DMS 273 (cell line): ENCODE data around the gene TNNT2.
A peak's percentile ranks its signal among the peaks of the same experiment; 100 is the strongest.

ENCODE experiments used
- DNase-seq: peaks from one replicate; lab custom pipeline; 2025; ENCODE audit not compliant: unreplicated experiment; lab: John Stamatoyannopoulos, UW

TNNT2 gene

DNA sequence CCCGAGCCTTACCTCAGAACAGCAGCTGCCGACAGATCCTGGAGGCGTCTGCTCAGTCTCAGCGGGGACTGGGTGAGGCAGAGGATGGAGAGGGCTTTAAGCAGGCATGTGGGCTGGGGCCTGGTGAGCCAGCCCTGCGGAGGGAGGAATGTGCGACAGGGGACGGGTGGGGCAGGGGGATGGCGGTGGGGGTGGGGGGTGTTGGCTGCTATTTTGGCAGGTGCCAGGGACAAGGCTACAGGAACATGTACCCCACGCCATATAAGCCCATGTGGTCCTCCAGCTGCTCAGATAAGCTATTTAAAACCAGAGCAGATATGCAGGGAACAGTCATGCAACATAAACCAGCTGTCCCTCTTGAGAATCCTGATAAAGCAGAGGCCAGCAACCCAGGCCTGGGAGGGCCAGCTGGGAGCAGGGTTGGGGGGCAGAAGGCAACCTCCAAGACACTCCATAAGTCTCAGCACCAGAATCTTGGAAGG lies at the start of gene TNNT2:
TSS of gene TNNT2 (minus strand) at position 70 of the 482 bp plus-strand sequence. CDS start 4,426 bp downstream, outside the sequence.
- DNase-seq: peak; percentile 93

DNA sequence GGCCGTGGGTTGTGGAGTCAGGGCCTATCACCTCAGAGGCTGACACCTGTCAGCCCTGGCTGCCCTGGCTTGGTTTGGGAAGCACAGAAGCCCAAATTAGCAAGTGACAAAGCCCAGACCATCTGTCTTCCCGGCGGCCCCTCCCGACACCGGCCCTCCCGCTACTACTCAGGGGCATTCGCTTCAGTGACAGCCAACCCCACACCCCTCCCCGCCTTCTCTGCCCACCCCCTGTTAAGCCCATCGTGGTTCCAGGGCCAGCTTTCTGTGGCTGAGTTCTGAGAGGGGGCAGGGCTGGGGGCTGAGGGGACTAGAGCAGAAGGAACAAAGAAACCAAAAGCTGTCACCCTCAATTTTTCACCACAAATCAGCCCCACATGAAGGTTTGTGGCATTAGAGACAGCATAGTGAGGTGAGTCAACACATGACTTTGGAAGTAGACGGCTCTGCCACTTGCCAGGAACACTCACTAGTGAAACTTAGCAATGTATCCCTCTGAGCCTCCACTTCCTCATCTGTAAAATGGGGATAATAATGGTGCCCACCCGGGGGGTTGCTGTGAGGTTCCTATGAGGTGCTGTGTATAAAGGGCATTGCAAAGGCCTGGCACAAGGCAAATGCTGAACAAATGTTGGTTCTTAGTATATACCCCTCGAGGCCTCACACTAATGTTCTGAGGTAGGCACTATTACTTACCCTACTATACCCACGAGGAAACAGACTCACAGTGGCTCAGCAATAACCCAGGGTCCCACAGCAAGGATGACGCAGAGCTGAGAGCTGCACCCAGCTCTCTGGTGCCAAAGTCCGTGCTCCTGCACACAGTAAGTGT lies 49.2 kb upstream of the TNNT2 start:
- DNase-seq: peak; percentile 83

DNA sequence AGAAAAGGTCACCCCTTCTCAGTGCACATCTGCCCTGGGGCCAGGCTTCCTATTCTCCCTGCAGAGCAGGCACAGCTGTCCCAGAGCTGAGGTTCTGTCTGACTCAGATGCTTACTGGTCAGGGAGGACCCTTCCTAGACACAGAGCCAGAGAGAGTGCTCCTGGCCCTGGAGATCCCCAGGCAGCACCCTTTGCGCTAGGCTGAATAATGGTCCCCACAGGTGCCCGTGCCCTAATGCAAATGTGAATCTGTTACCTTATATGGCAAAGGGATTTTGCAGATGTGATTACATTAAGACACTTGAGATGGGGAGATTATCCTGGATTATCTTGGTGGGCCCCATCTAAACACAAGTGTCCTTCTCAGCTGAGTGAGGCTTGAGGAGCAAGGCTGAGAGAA lies 46.7 kb upstream of the TNNT2 start:
- no peak for DNase-seq

DNA sequence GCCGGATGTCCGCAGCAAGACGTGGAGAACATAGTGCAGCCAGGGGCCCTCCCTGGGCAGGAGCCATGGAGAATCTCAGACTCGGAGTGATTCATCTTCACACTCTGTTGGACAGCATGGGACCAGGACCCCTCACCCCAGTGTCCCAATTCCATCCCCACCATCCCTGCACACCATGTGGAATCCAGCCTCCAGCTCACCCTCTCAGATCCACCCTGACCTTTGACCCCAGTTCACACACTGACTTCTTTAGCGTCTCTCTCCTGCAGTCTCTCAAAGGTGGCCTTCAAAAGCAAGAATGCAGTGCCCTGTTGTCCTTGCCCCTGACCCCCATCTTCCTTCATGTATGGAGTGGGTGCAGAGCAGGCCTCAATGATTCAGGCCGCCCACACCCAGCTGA lies 46.2 kb upstream of the TNNT2 start:
- DNase-seq: no peak

DNA sequence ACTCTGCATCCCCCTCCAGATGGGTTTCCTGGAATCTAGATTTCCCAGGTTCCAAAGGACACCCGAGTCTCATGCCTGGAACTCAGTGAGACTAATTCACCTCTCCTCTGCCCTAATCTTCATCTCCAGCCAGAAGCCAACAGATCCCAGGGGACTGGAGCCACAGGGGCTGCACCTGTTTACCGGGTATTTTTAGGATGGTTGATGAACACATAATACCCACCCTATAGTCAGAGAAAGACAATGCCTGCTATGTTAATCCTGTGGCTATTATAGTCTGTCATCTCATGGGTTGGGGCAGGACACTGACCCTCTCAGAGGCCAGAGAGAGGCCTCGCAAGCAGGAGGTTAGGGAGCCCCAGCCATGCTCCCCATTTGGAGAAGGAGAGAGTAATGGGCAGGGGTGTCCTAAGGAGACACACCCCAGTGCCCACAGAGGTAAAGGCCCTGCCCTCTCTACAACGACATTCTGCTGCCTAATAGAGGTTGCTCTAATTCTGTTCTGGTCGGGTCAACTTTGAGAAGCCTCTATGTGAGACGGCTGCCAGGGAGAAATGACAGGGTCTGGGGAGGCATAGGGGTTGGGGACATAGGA lies 45.1 kb upstream of the TNNT2 start:
- peak; percentile 32 for DNase-seq

DNA sequence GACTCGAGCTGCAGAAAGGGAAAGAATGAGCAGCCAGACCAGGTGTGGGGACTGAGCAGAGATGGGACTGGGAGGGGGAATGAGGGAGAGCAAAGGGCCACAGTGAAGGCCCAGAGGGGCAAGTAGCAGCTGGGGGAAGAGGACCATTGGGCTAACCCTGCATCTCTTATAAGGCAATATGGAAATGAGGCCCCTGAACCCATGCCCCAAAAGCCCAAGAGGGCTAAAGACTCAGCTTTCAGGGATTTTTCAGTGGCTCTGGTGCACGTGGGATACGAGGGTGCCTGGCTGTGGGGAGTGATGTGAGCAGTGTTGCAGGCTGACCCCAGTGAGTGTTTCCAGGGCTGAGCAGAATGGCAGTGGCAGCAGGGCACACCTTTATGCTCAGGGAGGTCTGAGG lies 44.5 kb upstream of the TNNT2 start:
- no peak for DNase-seq

DNA sequence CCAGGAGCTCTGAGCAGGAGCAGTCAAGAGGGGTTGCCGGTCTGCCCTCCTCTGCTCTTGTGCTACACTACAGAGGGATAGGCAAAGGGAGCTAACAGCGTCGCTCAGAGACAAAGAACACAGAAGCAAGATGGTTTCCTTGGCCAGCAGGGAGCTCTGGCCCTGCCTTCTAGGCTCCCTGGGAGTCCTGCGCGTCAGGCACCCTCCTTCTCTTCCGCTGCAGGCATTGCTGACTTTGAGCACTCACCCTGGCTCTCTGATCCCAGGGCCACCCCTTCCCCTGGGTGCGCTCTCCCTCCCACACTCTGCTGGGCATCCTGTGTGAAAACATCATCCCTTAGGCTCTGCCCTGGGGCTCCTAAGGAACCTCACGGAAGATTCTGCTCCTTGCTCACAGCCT lies 43.6 kb upstream of the TNNT2 start:
- DNase-seq: no peak

DNA sequence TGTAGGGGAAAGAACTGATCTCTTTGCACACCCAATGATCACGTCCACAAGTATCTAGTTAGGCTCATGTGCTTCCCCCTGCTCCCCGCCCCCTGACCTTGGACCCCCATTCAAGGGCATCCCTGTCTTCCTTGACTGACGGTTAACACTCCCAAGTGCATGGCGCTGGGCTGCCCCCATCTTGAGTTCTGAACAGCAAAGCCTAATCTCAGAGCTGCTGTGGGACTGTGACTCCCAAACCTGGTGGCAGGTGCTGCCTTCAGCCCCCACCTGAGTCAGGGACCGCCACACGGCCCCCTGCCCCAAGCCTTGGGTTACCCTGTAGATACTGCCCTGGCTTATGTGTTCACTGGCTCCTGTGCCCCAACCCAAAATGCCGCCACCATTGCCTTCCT lies 43.1 kb upstream of the TNNT2 start:
- no peak for DNase-seq

DNA sequence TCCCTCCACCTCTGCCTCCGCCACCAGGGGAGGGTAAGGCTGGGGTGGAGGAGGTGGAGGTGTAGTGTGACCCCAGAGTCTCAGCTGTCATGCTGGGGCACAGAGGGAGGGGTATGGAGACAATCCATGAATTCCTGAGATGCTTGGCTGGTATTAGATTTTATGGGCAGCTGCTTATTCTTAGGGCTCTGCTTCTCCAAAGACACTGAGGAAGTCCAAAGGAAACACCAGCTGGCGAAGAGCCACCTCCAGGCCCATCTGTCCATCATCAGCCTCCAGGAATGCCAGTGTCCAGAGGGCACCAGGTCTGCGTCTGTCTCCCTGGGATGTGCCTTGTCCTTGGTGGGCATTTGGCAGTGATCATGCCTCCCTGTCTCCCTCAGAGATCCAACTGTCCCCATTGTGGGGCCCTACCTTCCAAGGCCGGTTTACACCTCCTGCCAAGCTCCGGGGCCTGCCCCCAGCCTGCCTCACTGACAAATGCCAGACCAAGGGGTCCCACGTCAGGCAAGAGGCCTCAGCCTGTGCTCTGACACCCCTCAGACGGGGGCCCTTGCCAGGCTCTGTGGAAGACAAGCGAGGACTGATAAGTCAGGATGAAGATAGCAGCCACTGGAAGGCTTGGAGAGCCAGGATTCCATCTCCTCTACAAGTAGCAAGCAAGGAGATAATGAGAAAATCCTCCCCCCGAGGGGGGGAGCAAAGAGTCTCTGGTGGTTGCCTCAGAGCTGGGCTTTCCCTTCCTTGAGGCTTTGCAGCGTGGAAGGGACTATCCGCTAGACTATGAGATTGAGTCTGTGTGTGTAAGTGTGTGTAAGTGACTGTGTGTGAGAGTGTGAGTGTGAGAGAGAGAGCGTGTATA lies 42.5 kb upstream of the TNNT2 start:
- DNase-seq: no peak

DNA sequence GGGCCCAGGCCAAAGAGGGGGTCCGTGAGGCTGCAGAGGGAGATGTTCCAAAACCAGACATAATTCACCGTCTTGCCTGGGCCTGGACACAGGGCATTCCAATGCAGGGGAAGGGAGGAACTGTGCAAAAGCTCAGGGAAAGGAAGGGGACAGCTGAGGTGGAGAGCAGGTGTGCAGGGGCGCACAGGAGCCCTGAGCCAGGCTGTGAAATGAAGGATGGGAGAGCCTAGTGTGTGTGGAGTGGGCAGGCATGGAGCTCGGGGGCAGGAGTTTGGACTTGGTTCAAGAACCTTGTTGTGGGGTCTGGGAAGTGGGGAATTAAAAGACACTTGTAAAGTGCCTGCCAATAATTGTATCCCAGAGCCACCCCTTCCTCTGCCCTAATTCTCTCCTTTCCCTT lies 41.8 kb upstream of the TNNT2 start:
- no peak for DNase-seq

DNA sequence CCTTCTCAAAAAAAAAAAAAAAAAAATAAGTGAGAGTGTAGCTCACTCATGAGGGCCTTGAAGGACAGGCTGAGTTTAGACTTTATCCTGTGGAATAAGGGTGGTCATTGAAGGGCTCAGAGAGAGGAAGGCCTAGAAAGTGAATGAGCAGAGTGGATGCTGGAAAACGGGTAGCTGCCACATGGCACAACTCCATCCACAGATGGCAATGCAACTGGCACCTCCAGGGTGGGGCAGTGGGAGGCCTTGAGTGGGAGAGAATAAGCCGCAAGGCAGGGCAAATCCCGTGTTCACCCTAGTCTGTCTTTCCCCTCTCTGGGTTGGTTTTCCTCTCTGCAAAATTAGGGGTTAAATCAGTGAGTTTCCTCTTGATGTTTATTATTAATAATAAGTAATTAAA lies 41.0 kb upstream of the TNNT2 start:
- peak; percentile 42 for DNase-seq

DNA sequence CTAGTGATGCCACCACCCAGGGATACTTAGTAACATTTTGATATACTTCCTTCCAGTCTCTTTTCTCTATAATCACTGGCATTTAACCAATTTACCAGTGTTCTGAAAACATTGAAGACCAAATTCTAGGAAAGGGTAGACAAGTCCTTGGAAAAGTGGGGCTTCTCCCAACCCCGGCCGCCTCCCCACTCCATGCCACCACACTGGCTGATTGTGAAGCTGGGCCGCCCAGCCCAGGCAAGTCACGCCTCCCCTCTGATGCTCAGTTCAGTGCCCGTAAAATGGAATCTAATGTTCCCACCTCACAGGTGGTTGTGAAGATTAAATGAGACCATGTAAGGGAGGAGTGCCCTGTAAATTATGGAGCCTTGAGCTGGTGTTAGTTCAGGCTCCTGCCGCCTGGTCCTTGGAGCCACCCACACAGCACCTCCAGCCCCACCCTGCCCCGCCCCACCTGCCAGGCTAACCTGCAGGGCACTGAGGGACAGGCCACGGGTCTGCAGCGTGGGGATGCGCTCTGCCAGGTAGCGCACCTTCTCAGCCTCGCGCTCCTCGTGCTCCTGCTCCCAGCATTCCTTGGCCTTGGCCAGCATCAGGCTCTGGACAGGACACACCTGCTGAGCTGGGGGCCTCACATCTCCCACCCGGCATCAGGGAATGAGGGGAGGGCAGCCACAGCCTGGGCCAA lies 36.7 kb upstream of the TNNT2 start:
- no peak for DNase-seq

DNA sequence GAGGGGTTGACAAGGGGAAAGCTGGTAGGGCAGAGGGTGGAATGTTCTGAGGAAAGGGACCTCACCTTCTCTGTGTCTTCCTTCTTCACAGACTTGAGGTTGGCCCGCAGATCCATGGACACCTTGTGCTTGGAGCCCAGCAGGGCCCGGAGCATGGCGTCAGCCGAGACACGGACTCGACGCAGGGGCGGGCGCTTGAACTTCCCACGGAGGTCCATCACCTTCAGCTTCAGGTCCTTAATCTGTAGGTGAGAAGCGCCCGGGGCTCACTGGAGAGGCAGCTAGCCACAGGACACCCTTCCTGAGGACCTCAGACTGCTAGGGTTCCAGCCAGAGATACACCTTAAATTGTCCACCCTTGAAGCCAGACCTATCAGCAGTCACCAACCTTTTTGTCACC lies 33.8 kb upstream of the TNNT2 start:
- no peak for DNase-seq

DNA sequence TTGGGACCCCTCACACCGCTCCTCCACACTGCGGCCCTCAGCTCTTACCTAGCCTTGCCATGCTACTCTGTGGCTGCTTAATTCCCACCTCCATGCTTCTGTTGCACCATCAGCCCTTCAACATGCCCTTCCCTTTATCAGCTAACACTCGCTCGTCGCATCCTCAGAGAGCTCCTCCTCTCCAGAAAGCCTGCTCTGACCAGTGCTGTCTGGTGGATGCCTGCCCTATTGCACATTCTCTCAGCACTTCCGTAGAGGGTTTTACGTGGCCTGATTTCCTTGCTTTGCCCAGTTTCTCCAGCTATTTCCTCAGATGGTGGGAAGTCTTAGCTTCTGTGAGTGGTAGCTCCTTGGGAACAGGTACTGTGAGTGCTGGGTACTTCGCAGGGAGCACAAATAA lies 32.0 kb upstream of the TNNT2 start:
- no peak for DNase-seq

DNA sequence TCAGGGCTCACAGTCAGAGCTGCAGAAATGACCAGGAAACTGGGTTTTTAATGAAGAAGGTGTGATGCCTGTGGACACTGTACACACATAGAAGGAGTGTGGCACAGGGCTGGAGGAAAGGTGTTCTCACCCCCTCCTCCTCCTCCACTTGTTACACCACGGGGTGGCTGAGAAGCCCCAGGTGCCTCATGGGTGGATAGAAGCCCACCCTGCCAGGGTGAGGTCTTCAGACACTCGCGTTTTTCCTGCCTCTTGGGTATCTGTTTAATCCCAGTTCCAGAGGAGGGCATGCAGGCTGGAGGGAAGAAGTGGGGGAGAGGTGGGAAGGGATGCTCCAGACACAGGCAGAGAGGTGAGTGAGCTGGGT lies 31.3 kb upstream of the TNNT2 start:
- no peak for DNase-seq

DNA sequence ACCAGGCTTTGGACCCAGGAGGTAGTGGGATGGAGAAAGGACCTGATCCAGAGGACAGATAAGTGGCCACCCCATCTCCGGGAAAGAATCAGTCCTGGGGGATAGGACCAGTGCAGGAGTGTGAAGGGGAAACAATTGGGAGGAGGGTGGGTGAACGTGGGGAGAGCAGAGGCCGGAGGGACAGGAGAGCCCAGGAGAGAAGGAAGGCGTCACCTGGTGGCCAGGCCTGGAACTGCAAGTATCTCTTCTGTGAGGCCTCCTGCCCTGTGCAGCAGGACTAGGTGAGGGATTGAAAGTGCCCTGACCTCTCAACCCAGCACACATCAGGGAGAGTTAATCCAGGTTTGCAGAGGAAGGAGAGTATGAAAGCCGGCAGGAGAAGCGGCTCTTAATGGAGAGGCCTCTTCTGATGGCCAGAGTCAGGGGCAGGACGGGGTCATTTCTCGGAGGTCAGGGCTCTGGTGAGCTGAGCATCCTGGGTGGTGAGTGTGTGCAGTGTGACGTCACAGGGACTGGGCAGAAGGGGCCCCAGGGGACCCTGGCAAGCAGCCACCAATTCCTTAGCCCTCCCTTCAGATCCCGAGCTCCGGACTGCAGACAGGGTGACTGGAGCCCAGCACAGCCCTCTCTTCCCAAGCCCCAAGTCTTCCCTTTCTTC lies 30.8 kb upstream of the TNNT2 start:
- peak; percentile 92 for DNase-seq

DNA sequence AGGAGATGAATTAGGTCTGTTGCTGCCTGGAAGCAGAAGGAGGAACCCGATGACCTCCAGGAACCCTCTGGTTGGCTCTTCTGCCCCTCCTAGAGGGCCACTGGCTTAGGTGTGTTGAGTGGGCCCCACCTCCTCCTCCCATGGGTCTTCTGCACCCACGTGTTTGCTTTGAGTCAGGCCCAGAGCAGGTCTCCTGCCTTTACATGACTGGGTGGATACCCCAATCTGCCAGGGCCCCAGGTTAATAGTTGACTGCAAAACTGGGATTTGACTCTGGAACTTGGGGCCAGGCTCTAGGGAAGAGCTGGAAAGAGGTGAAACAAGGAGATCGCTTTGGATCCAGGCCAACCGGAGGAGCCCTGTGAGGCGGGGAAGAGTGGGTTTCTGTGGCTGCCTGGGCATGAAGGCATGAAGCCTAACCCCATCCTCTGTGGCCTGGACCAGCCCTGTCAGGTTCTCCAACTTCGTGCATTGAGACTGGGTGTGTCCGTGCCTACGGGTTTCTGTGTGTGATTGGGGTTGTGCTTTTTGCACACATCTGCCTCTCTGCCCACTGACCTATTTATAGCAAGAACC lies 29.4 kb upstream of the TNNT2 start:
- no peak for DNase-seq

DNA sequence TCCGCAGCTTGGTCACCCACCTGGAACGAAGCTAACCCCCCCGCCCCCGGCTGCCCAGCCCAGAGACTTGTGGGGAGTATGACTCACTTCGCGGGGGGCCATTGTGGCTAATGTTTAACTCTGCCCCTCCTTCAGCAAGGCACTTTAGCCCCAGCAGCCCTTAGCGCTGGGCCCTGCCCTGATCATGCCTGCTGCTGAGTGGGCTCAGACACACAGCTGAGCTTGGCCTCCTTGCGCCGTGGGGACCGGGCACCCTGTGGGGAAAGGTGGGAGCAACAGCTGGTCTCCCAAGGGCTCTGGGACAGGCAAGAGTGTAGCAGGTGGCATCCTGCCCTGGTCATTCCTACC lies 28.0 kb upstream of the TNNT2 start:
- no peak for DNase-seq

DNA sequence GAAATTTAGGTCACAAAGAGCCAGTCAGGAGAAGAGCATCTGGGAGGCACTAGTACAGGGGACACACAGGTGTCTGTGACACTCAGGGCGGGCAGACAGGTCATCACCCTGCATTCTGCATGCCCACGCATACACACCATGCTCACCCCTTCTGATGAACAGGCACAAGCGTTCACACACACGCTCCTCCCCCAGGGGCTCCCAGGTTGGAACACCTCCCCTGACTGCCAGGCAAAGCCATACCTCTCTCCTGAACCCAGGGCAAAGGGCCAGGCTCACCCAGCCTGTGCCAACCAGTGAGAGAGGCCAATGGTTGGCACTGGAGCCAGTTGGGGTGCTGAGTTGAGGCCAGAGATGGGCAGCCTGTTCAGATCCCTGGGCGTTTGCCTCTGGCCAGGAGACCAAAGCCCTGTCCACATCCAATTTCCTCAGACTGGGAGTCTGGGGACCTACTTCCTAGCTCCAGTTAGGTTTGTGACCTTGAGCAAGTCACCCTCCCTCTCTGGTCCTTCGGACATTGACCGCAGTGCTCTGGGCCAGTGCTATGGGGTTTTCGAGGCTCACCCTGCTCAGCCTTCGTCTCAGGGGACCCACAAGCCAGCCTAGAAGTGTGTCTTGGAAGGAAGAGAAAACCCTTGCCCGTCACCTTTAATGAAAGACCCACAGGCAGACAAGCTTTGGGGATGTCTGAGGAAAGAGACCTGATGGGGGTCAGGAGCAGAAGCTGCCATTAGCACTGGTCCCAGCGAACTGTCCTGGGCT lies 27.4 kb upstream of the TNNT2 start:
- DNase-seq: no peak

DNA sequence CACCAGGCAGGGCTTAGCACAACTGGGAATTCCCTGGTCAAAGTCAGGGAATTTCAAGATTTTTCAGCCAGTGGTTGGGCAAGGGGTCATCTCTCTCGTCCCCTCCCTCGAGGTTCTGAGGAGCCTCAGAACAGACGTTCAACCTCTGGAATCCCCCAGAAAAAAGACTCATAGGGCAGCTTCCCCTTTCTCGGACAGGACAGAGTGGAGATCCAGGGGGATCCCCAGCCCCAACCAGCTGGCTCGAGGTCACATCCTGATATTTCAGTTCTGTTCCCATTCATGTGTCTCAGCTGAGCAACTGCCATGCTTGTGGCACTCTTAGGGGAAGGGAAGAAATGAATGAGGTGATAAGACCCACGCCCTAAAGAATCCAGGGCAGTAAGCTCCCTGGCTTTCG lies 26.6 kb upstream of the TNNT2 start:
- DNase-seq: no peak
